ENCODE data around the gene AFMID.

AFMID gene

GRCh38 chr17:78204387-78205123 is 17.4 kb downstream of the AFMID start (continued):
- no peak for TF ChIP-seq CSRNP3 (CRISPR knock-in tag; IDR thresholded peaks at IDR 0.05)
- no peak for TF ChIP-seq ZNF8 (CRISPR knock-in tag; IDR thresholded peaks at IDR 0.05)
- TF ChIP-seq CSDC2 (CRISPR knock-in tag; IDR thresholded peaks at IDR 0.05): no peak

GRCh38 chr17:78205124-78205775 is 18.1 kb downstream of the AFMID start:
- TF ChIP-seq TSHZ2 (CRISPR knock-in tag; IDR thresholded peaks at IDR 0.05) (no peak), ZFP3 (CRISPR knock-in tag; IDR thresholded peaks at IDR 0.05) (no peak), PATZ1 (CRISPR knock-in tag; IDR thresholded peaks at IDR 0.05; ENCODE audit: borderline replicate concordance) (no peak), ESRRG (CRISPR knock-in tag; IDR thresholded peaks at IDR 0.05) (no peak), ISL1 (CRISPR knock-in tag; IDR thresholded peaks at IDR 0.05) (no peak), CSDC2 (CRISPR knock-in tag; IDR thresholded peaks at IDR 0.05) (no peak), PPARA (CRISPR knock-in tag; IDR thresholded peaks at IDR 0.05; ENCODE audit: borderline replicate concordance) (no peak), BACH2 (CRISPR knock-in tag; IDR thresholded peaks at IDR 0.05; ENCODE audit: borderline replicate concordance) (no peak), ARNTL (CRISPR knock-in tag; IDR thresholded peaks at IDR 0.05; ENCODE audit: borderline replicate concordance, low read depth) (no peak), POU6F1 (CRISPR knock-in tag; IDR thresholded peaks at IDR 0.05; ENCODE audit: borderline replicate concordance, low read depth) (no peak), TOX (CRISPR knock-in tag; IDR thresholded peaks at IDR 0.05; ENCODE audit: borderline replicate concordance) (no peak), SNAI2 (CRISPR knock-in tag; IDR thresholded peaks at IDR 0.05) (no peak), TCF4 (CRISPR knock-in tag; IDR thresholded peaks at IDR 0.05; ENCODE audit: borderline replicate concordance) (no peak), GLIS3 (CRISPR knock-in tag; IDR thresholded peaks at IDR 0.05) (no peak), CREB5 (CRISPR knock-in tag; IDR thresholded peaks at IDR 0.05; ENCODE audit: low read depth) (no peak)
- no peak for ATAC-seq

GRCh38 chr17:78206298-78206697 is 19.1 kb downstream of the AFMID start:
- 0 out of 3 replicates have a peak, but pooled peaks have one; percentile 36 for ATAC-seq
- no peak for TF ChIP-seq ZFP30 (CRISPR knock-in tag; IDR thresholded peaks at IDR 0.05)
- TF ChIP-seq ISL1 (CRISPR knock-in tag; IDR thresholded peaks at IDR 0.05): no peak
- no peak for TF ChIP-seq CSDC2 (CRISPR knock-in tag; IDR thresholded peaks at IDR 0.05)
- TF ChIP-seq ZC3H10 (CRISPR knock-in tag; IDR thresholded peaks at IDR 0.05): no peak
- TF ChIP-seq ESRRG (CRISPR knock-in tag; IDR thresholded peaks at IDR 0.05): no peak
- TF ChIP-seq OSR1 (CRISPR knock-in tag; IDR thresholded peaks at IDR 0.05): no peak
- no peak for TF ChIP-seq GLIS3 (CRISPR knock-in tag; IDR thresholded peaks at IDR 0.05)
- TF ChIP-seq TOX (CRISPR knock-in tag; IDR thresholded peaks at IDR 0.05; ENCODE audit: borderline replicate concordance): no peak
- TF ChIP-seq CSRNP3 (CRISPR knock-in tag; IDR thresholded peaks at IDR 0.05): no peak
- no peak for TF ChIP-seq CREB5 (CRISPR knock-in tag; IDR thresholded peaks at IDR 0.05; ENCODE audit: low read depth)
- no peak for TF ChIP-seq ARNTL (CRISPR knock-in tag; IDR thresholded peaks at IDR 0.05; ENCODE audit: borderline replicate concordance, low read depth)
- no peak for TF ChIP-seq RARB (CRISPR knock-in tag; IDR thresholded peaks at IDR 0.05)
- no peak for TF ChIP-seq SNAI2 (CRISPR knock-in tag; IDR thresholded peaks at IDR 0.05)
- TF ChIP-seq BACH2 (CRISPR knock-in tag; IDR thresholded peaks at IDR 0.05; ENCODE audit: borderline replicate concordance): no peak

All from SK-N-SH treated with all-trans-retinoic acid at 6 μM for 48 hours (cell line).